GM12878 (cell line): ENCODE results near the gene TULP4. TPM values are rescaled to one million over a fixed set of nuclear protein-coding genes. Genes with fewer than 3 reads are reported as not detected.

ENCODE experiments used
- ATAC-seq: fragments of 200-7000 bp; cut with Tn5 transposase; 3 replicates; pipeline ENCODE4 v1.9.1; 2020; ENCODE audit warnings: mild to moderate bottlenecking, moderate library complexity
- BruUV-seq: library from RNA; stranded (reverse); fragments of 400-500 nt; replicated peaks from 2 replicates; lab custom pipeline; 2021; lab: Mats Ljungman, UMichigan
- CTCF ChIA-PET: fragments of 300-600 bp; sonication (Branson Sonifier 250); formaldehyde crosslinking; extraction: SDS; loops from one replicate; lab custom pipeline; 2021; ENCODE audit warnings: inconsistent platforms; lab: Yijun Ruan, JAX
- POLR2A ChIA-PET: fragments of 350-600 bp; formaldehyde crosslinking; extraction: SDS; loops from one replicate; lab custom pipeline; 2021; ENCODE audit warnings: inconsistent platforms; lab: Charles Lee
- RAD21 ChIA-PET: fragments of 300-600 bp; sonication (Branson Sonifier 250); formaldehyde crosslinking; loops from one replicate; lab custom pipeline; 2023; ENCODE audit warnings: antibody characterized with exemption; ENCODE audit not compliant: unreplicated experiment; lab: Charles Lee
- SMC1A ChIA-PET: fragments of 300-600 bp; sonication (Branson Sonifier 250); formaldehyde crosslinking; loops from one replicate; lab custom pipeline; 2023; ENCODE audit not compliant: unreplicated experiment, uncharacterized antibody; lab: Charles Lee
- DNase-seq: peaks from one replicate; pipeline ENCODE4 v3.0.0-alpha.2; 2011; ENCODE audit warnings: low read depth, low spot score
- FAIRE-seq: peaks from 3 replicates; lab custom pipeline; 2011; peaks lifted over from hg19 to GRCh38; lab: Jason Lieb, UNC
- H2AFZ ChIP-seq: 2 replicates; pipeline ENCODE4 v1.6.0; 2011; ENCODE audit warnings: low read depth, low read length, control low read depth; ENCODE audit not compliant: control insufficient read depth
- H3K27ac ChIP-seq: 2 replicates; pipeline ENCODE4 v1.5.1; 2011; ENCODE audit warnings: control low read depth; ENCODE audit not compliant: control insufficient read depth, insufficient read depth
- H3K27me3 ChIP-seq, 2 experiments: replicated peaks in 1 of 2; 2 replicates each; pipeline versions ENCODE4 v1.6.0 to v1.6.1; 2011; ENCODE audit warnings: low read length in 1 of 2; ENCODE audit not compliant: control insufficient read depth in 2 of 2, insufficient read depth in 2 of 2
- H3K36me3 ChIP-seq, 2 experiments: 2 replicates each; pipeline ENCODE4 v1.5.1; 2011; ENCODE audit warnings: low read length in 1 of 2; ENCODE audit not compliant: control insufficient read depth in 2 of 2, insufficient read depth in 2 of 2
- H3K4me1 ChIP-seq: 2 replicates; pipeline ENCODE4 v1.6.1; 2011; ENCODE audit warnings: mild to moderate bottlenecking, low read length, moderate library complexity, mixed read lengths; ENCODE audit not compliant: control insufficient read depth, insufficient read depth
- H3K4me2 ChIP-seq: 2 replicates; pipeline ENCODE4 v1.6.0; 2011; ENCODE audit warnings: control low read depth; ENCODE audit not compliant: control insufficient read depth, insufficient read depth
- H3K4me3 ChIP-seq: fragments of 200-600 bp; sonication (generic); 2 replicates; pipeline ENCODE4 v1.5.1; 2016
- H3K79me2 ChIP-seq: 2 replicates; pipeline ENCODE4 v1.6.0; 2011; ENCODE audit warnings: low read length; ENCODE audit not compliant: control insufficient read depth, insufficient read depth
- H3K9ac ChIP-seq: 2 replicates; pipeline ENCODE4 v1.8.0; 2011; ENCODE audit warnings: low read length, control low read depth, mixed read lengths; ENCODE audit not compliant: control insufficient read depth, insufficient read depth
- H3K9me3 ChIP-seq: replicated peaks from 3 replicates; pipeline ENCODE4 v1.5.1; 2011; ENCODE audit warnings: mild to moderate bottlenecking, low read length; ENCODE audit not compliant: control insufficient read depth, insufficient read depth
- H4K20me1 ChIP-seq: 2 replicates; pipeline ENCODE4 v1.6.0; 2011; ENCODE audit not compliant: control insufficient read depth, insufficient read depth
- BCL11A ChIP-seq: IDR thresholded peaks from 2 replicates; pipeline ENCODE4 v1.6.1; 2011; ENCODE audit warnings: low read depth, low read length
- BRCA1 ChIP-seq: IDR thresholded peaks from 2 replicates; pipeline ENCODE4 v1.6.1; 2011; ENCODE audit warnings: low read depth, low read length, improper control_type of control experiment
- DPF2 ChIP-seq: fragments of 450-650 bp; IDR thresholded peaks from 2 replicates; pipeline ENCODE4 v1.6.1; 2017; ENCODE audit warnings: mild to moderate bottlenecking
- EP300 ChIP-seq, 2 experiments: fragments of 150-350 bp in 1 of 2; IDR thresholded peaks; 2 replicates each; pipeline ENCODE4 v1.6.1; 2011 to 2012; ENCODE audit warnings: low read depth in 2 of 2, low read length in 2 of 2, borderline replicate concordance in 1 of 2, improper control_type of control experiment in 1 of 2, inconsistent platforms in 1 of 2; ENCODE audit not compliant: control insufficient read depth in 1 of 2
- GABPA ChIP-seq: IDR thresholded peaks from 2 replicates; pipeline ENCODE4 v1.6.1; 2014; ENCODE audit warnings: antibody characterized with exemption, low read depth, mild to moderate bottlenecking, inconsistent platforms
- HDAC2 ChIP-seq: fragments of 200-600 bp; sonication (generic); IDR thresholded peaks from 2 replicates; pipeline ENCODE4 v1.6.1; 2017
- NFIC ChIP-seq: IDR thresholded peaks from 2 replicates; pipeline ENCODE4 v1.6.1; 2012; ENCODE audit warnings: low read depth, mild to moderate bottlenecking, inconsistent platforms, low read length, moderate library complexity
- PAX8 ChIP-seq: fragments of 450-650 bp; IDR thresholded peaks from 2 replicates; pipeline ENCODE4 v1.6.1; 2017; ENCODE audit warnings: mild to moderate bottlenecking, moderate library complexity
- RFX5 ChIP-seq: IDR thresholded peaks from 2 replicates; pipeline ENCODE4 v1.6.1; 2011; ENCODE audit warnings: low read depth, low read length, improper control_type of control experiment
- SIN3A ChIP-seq: IDR thresholded peaks from 2 replicates; pipeline ENCODE4 v1.6.1; 2012; ENCODE audit warnings: low read depth, low read length, improper control_type of control experiment
- ZBED1 ChIP-seq: IDR thresholded peaks from 2 replicates; pipeline ENCODE4 v1.6.1; 2016; ENCODE audit warnings: borderline replicate concordance
- ZNF217 ChIP-seq: fragments of 450-650 bp; IDR thresholded peaks from 2 replicates; pipeline ENCODE4 v1.6.1; 2017; ENCODE audit warnings: antibody characterized with exemption, mild to moderate bottlenecking
- WGBS: methylation state at CpG from one replicate; pipeline ENCODE4 v1.1.6; 2016; ENCODE audit warnings: low lambda C conversion rate; ENCODE audit not compliant: insufficient replicate concordance, insufficient coverage; ENCODE audit errors: missing lambda C conversion rate; 5-methylcytosine and 5-hydroxymethylcytosine counted together
- in situ Hi-C: fragments of 300-500 bp; cut with MboI; formaldehyde crosslinking; loops from 9 replicates; pipeline ENCODE4 v1.14.3; 2018; ENCODE audit warnings: mixed read lengths
- intact Hi-C: fragments of 100-400 bp; cut with micrococcal nuclease; formaldehyde crosslinking; loops from one replicate; pipeline ENCODE4 v1.14.2; 2022; ENCODE audit not compliant: unreplicated experiment
- polyA plus RNA-seq, 11 experiments: library from polyadenylated mRNA; depleted of rRNA in 4 of 11; unstranded in 6 of 11; stranded (reverse) in 5 of 11; fragments of >200 nt; fragmentation: Nextera tagmentation in 4 of 11; fragmentation: Illumina TruSeq in 1 of 11; extraction: Ambion mirVana in 4 of 11; extraction: Trizol in 1 of 11; gene quantifications; 1 replicate in 1 of 11; 2 replicates in 10 of 11; pipeline versions ENCODE4 v1.2.1 to v1.2.3, GENCODE V29; 2011 to 2016; ENCODE audit warnings: inconsistent platforms in 2 of 11, missing spikeins in 2 of 11, low read depth in 1 of 11
- total RNA-seq, 4 experiments: library from RNA; depleted of rRNA in 3 of 4; stranded (reverse); fragments of >200 nt in 3 of 4; fragmentation: Illumina TruSeq in 1 of 4; extraction: Trizol in 1 of 4; gene quantifications; 2 replicates each; pipeline versions ENCODE4 v1.2.1 to v1.2.3, GENCODE V29; 2013 to 2021
- TF ChIP-seq, protein P1 (sequence below): IDR thresholded peaks from 2 replicates; pipeline ENCODE4 v1.6.1; 2012; ENCODE audit warnings: low read depth, low read length, improper control_type of control experiment
- TF ChIP-seq, protein P2 (sequence below): fragments of 450-650 bp; IDR thresholded peaks from 2 replicates; pipeline ENCODE4 v1.6.1; 2017; ENCODE audit warnings: low read depth, mild to moderate bottlenecking, moderate library complexity
- TF ChIP-seq, protein P3 (sequence below), 3 experiments: IDR thresholded peaks in 2 of 3; conservative IDR thresholded peaks in 1 of 3; 2 replicates each; pipeline ENCODE4 v1.5.1; 2011; ENCODE audit warnings: low read depth in 3 of 3, low read length in 3 of 3, mild to moderate bottlenecking in 3 of 3, control low read depth in 2 of 3, moderate library complexity in 2 of 3, inconsistent platforms in 1 of 3, mixed read lengths in 1 of 3; ENCODE audit not compliant: control insufficient read depth in 2 of 3, insufficient read depth in 1 of 3; ENCODE audit errors: extremely low read depth in 1 of 3
- TF ChIP-seq, protein P4 (sequence below): IDR thresholded peaks from 2 replicates; pipeline ENCODE4 v1.6.1; 2011; ENCODE audit warnings: low read depth, low read length, improper control_type of control experiment, borderline replicate concordance
- TF ChIP-seq, protein P5 (sequence below): fragments of 150-350 bp; IDR thresholded peaks from 2 replicates; pipeline ENCODE4 v1.6.1; 2016; ENCODE audit warnings: low read depth, low read length

Gene TULP4
- total and polyA plus RNA-seq, 10 of the 15 experiments (the other 5 are each of a cell fraction or from before 2014, with no cell fraction given), result 0.73 to 31.8 (median 14.0) TPM

DNA sequence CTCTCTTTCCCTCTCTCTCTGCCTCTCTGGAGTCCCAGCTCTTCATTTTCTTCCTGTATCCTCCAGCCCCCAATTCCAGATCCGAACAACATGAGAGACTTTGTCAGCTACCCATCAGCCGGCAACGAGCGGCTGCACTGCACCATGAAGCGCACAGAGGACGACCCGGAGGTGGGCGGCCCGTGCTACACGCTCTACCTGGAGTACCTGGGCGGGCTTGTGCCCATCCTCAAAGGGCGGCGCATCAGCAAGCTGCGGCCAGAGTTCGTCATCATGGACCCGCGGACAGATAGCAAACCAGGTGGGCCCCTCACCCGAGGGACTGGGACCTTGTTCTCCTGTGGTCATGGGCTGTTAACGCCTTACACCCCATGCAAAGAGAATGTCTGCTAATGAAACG lies 168.7 kb downstream of the TULP4 start:
- in situ Hi-C loops, result no loop called here
- ChIA-PET SMC1A (interaction anchor here (1.0 to 1.4 kb wide), 2 partner anchors 38 to 137 kb away, joined by 3 read pairs; no protein-coding TSS in a partner anchor), POLR2A (no interaction called here), RAD21 (no interaction called here), CTCF (no interaction called here)
- no peaks in the 10 kb centered on the region; the same call in 2 of the 3 replicates for H3K9me3 ChIP-seq
- DNase-seq (no peak), ATAC-seq (no peak), FAIRE-seq (no peak)
- H3K9ac ChIP-seq, result no peak overlapping the region
- no peaks in the 10 kb centered on the region for H3K27me3 ChIP-seq
- 69% methylated on average over 20 of the region's 20 CpGs for WGBS
- intact Hi-C loops, result no loop called here
- no peak overlapping the region for H3K4me2 ChIP-seq
- H3K79me2 ChIP-seq, result no peaks in the 10 kb centered on the region
- TF ChIP-seq, protein P1, sequence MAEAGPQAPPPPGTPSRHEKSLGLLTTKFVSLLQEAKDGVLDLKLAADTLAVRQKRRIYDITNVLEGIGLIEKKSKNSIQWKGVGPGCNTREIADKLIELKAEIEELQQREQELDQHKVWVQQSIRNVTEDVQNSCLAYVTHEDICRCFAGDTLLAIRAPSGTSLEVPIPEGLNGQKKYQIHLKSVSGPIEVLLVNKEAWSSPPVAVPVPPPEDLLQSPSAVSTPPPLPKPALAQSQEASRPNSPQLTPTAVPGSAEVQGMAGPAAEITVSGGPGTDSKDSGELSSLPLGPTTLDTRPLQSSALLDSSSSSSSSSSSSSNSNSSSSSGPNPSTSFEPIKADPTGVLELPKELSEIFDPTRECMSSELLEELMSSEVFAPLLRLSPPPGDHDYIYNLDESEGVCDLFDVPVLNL, result no peak
- TF ChIP-seq ZNF217 (no peak), EP300 (IDR thresholded peaks at IDR 0.05; ENCODE audit: borderline replicate concordance in 1 of 2, control insufficient read depth in 1 of 2, low read depth in 2 of 2, low read length in 2 of 2) (no peak), DPF2 (no peak), NFIC (no peak), HDAC2 (no peak), RFX5 (no peak), PAX8 (no peak), BRCA1 (no peak), SIN3A (no peak), ZBED1 (no peak), BCL11A (no peak), GABPA (no peak)
- TF ChIP-seq, protein P2, sequence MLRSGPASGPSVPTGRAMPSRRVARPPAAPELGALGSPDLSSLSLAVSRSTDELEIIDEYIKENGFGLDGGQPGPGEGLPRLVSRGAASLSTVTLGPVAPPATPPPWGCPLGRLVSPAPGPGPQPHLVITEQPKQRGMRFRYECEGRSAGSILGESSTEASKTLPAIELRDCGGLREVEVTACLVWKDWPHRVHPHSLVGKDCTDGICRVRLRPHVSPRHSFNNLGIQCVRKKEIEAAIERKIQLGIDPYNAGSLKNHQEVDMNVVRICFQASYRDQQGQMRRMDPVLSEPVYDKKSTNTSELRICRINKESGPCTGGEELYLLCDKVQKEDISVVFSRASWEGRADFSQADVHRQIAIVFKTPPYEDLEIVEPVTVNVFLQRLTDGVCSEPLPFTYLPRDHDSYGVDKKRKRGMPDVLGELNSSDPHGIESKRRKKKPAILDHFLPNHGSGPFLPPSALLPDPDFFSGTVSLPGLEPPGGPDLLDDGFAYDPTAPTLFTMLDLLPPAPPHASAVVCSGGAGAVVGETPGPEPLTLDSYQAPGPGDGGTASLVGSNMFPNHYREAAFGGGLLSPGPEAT, result no peak
- TF ChIP-seq, protein P3, sequence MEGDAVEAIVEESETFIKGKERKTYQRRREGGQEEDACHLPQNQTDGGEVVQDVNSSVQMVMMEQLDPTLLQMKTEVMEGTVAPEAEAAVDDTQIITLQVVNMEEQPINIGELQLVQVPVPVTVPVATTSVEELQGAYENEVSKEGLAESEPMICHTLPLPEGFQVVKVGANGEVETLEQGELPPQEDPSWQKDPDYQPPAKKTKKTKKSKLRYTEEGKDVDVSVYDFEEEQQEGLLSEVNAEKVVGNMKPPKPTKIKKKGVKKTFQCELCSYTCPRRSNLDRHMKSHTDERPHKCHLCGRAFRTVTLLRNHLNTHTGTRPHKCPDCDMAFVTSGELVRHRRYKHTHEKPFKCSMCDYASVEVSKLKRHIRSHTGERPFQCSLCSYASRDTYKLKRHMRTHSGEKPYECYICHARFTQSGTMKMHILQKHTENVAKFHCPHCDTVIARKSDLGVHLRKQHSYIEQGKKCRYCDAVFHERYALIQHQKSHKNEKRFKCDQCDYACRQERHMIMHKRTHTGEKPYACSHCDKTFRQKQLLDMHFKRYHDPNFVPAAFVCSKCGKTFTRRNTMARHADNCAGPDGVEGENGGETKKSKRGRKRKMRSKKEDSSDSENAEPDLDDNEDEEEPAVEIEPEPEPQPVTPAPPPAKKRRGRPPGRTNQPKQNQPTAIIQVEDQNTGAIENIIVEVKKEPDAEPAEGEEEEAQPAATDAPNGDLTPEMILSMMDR (IDR thresholded peaks at IDR 0.05 in 2 of 3, conservative IDR thresholded peaks at IDR 0.05 in 1 of 3; ENCODE audit: control insufficient read depth in 2 of 3, extremely low read depth in 1 of 3, insufficient read depth in 1 of 3, low read depth in 3 of 3, low read length in 3 of 3), result no peak
- TF ChIP-seq, protein P4, sequence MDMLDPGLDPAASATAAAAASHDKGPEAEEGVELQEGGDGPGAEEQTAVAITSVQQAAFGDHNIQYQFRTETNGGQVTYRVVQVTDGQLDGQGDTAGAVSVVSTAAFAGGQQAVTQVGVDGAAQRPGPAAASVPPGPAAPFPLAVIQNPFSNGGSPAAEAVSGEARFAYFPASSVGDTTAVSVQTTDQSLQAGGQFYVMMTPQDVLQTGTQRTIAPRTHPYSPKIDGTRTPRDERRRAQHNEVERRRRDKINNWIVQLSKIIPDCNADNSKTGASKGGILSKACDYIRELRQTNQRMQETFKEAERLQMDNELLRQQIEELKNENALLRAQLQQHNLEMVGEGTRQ, result no peak
- TF ChIP-seq, protein P5, sequence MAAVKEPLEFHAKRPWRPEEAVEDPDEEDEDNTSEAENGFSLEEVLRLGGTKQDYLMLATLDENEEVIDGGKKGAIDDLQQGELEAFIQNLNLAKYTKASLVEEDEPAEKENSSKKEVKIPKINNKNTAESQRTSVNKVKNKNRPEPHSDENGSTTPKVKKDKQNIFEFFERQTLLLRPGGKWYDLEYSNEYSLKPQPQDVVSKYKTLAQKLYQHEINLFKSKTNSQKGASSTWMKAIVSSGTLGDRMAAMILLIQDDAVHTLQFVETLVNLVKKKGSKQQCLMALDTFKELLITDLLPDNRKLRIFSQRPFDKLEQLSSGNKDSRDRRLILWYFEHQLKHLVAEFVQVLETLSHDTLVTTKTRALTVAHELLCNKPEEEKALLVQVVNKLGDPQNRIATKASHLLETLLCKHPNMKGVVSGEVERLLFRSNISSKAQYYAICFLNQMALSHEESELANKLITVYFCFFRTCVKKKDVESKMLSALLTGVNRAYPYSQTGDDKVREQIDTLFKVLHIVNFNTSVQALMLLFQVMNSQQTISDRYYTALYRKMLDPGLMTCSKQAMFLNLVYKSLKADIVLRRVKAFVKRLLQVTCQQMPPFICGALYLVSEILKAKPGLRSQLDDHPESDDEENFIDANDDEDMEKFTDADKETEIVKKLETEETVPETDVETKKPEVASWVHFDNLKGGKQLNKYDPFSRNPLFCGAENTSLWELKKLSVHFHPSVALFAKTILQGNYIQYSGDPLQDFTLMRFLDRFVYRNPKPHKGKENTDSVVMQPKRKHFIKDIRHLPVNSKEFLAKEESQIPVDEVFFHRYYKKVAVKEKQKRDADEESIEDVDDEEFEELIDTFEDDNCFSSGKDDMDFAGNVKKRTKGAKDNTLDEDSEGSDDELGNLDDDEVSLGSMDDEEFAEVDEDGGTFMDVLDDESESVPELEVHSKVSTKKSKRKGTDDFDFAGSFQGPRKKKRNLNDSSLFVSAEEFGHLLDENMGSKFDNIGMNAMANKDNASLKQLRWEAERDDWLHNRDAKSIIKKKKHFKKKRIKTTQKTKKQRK, result no peak
- no peak overlapping the region for H2AFZ ChIP-seq
- no peak overlapping the region for H3K4me3 ChIP-seq
- H3K36me3 ChIP-seq, result peaks cover 12 to 23% of the 10 kb centered on the region in 2 experiments
- no peaks in the 10 kb centered on the region for H4K20me1 ChIP-seq
- no peak overlapping the region for H3K27ac ChIP-seq
- H3K4me1 ChIP-seq, result peaks cover 8% of the 10 kb centered on the region
- no TSS peak for BruUV-seq
